ENCODE results near the gene SNX18.
A peak's percentile ranks its signal among the peaks of the same experiment; 100 is the strongest.

The SNX18 gene

DNA sequence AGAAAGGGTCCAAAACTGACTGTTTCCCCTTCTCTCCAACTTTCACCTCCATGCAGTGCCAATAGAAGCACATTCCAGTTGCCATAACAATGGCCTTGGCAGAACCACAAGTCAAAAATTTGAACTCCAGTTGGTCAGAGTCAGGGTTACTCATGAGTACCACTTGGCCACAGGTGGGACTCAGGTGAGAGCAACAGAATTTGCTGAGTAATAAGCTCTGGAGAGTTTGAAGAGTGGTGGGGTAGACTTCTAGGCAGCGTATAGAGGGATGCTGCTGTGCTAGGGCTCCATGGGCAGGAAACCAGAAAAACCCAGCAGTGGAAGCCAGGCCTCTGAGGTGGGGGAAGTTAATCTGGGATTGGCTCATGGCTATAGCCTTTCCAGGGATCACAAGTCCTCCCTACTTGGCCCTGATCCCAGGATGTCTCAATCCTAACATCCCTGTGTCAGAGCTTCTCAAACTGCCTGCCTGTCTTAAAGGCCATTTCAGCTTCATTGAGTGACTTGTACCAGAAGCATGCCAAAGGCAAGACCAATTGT lies 30.2 kb downstream of the SNX18 start:
- peaks cover 10% of the 10 kb centered on the region for H3K4me1 Mint-ChIP-seq
- no peak overlapping the region for H3K4me3 Mint-ChIP-seq

DNA sequence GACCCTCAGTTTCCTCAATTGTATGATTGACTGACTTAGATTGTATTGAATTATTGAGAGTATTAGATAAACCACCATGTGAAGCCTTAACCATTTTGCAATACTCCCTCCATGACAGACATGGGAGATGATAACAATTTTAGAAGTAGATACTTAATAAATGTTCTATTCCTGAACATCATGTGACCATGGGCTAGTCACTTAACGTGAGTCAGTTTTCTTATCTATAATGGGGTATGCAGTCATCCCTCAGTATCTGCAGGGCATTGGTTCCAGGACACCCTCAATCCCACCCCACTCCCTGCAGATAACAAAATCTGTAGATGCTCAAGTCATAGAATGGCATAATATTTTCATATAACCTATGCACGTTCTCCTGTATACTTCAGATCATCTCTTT lies 31.0 kb downstream of the SNX18 start:
- Mint-ChIP-seq H3K27ac (no peak overlapping the region), H3K27me3 (ENCODE audit: low read depth, poor library complexity) (peaks cover 4% of the 10 kb centered on the region), H3K4me3 (no peak overlapping the region), H3K36me3 (ENCODE audit: low read depth) (peaks cover 13% of the 10 kb centered on the region), H3K4me1 (peaks cover 11% of the 10 kb centered on the region), H3K9me3 (no peaks in the 10 kb centered on the region)
- no peak for DNase-seq
- TF ChIP-seq, protein P1, sequence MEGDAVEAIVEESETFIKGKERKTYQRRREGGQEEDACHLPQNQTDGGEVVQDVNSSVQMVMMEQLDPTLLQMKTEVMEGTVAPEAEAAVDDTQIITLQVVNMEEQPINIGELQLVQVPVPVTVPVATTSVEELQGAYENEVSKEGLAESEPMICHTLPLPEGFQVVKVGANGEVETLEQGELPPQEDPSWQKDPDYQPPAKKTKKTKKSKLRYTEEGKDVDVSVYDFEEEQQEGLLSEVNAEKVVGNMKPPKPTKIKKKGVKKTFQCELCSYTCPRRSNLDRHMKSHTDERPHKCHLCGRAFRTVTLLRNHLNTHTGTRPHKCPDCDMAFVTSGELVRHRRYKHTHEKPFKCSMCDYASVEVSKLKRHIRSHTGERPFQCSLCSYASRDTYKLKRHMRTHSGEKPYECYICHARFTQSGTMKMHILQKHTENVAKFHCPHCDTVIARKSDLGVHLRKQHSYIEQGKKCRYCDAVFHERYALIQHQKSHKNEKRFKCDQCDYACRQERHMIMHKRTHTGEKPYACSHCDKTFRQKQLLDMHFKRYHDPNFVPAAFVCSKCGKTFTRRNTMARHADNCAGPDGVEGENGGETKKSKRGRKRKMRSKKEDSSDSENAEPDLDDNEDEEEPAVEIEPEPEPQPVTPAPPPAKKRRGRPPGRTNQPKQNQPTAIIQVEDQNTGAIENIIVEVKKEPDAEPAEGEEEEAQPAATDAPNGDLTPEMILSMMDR (IDR thresholded peaks at IDR 0.05): no peak

More for the DNA sequence above, 30.2 kb downstream of the SNX18 start:
- Mint-ChIP-seq H3K9me3 (no peaks in the 10 kb centered on the region), H3K27ac (no peak overlapping the region), H3K36me3 (ENCODE audit: low read depth) (peaks cover 18% of the 10 kb centered on the region), H3K27me3 (ENCODE audit: low read depth, poor library complexity) (peaks cover 4% of the 10 kb centered on the region)
- TF ChIP-seq, protein P1 (IDR thresholded peaks at IDR 0.05): no peak
- no peak for DNase-seq

DNA sequence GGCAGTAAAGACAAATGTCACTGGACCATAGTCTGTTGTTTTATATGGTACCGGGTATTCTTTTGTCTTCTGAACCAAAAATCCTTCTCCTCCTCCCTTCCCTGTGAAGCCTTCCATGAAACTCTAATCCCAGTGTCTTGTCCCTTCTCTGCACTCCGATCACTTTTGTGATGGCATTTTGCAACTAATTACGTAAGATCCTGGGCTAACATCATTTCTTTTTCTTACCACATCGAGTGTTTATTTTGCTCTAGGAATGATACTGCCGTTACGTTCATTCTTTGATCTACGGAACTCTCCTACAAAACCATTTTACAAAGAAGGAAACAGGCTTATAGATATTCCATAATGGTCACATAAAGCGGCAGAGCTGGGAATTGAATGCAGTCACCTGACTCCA lies 33.7 kb downstream of the SNX18 start:
- Mint-ChIP-seq H3K27me3 (ENCODE audit: low read depth, poor library complexity) (peaks cover 4% of the 10 kb centered on the region), H3K36me3 (ENCODE audit: low read depth) (peaks cover 6% of the 10 kb centered on the region), H3K4me1 (peaks cover 22% of the 10 kb centered on the region), H3K27ac (no peak overlapping the region), H3K4me3 (no peak overlapping the region), H3K9me3 (no peaks in the 10 kb centered on the region)
- no peak for DNase-seq
- TF ChIP-seq, protein P1 (IDR thresholded peaks at IDR 0.05): no peak

DNA sequence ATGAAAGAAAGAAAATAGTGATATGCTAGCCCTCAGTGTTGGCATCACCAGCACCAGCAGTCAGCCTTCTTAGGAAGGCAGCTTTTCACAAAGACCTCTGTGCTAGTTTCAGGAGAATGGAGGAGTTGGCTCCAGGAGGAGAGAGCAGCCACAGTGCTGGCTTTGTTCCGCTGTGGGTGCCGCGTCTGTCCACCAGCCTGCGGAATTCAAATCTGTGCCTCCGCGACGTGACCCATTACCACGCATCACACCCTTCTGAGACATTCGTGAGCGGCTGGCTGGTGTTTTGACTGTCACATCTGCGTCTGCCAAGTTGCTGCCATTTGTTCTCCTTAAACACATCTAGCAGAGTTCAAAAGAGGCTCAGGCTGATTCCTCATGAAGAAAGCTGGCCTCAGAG lies 34.4 kb downstream of the SNX18 start:
- Mint-ChIP-seq H3K27ac (peak overlapping the region; percentile 68), H3K27me3 (ENCODE audit: low read depth, poor library complexity) (peaks cover 4% of the 10 kb centered on the region), H3K9me3 (no peaks in the 10 kb centered on the region), H3K4me3 (no peak overlapping the region), H3K4me1 (peaks cover 24% of the 10 kb centered on the region), H3K36me3 (ENCODE audit: low read depth) (peaks cover 6% of the 10 kb centered on the region)
- no peak for DNase-seq
- TF ChIP-seq, protein P1 (IDR thresholded peaks at IDR 0.05): no peak

DNA sequence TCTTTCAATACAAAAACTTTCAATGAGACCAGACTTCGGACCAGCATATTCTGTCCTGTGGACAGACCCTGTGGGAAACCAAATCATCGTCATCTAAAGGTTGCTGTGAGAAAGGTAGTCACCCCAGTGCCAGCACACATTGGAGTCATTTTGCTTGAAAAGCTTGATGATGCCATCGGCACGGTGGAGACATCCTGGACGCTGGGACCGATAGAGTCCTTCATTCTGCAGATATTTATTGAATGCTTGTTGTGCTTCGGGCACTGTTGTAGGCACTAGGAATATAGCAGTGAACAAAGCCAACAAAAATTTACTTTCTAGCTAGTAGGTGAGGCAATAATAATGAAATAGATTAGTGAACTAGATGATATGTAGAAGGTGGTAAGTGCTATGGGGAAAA lies 34.9 kb downstream of the SNX18 start:
- H3K4me3 Mint-ChIP-seq: no peak overlapping the region
- DNase-seq: no peak
- H3K27me3 Mint-ChIP-seq (ENCODE audit: low read depth, poor library complexity): peaks cover 4% of the 10 kb centered on the region
- H3K4me1 Mint-ChIP-seq: peaks cover 24% of the 10 kb centered on the region
- TF ChIP-seq, protein P1 (IDR thresholded peaks at IDR 0.05): no peak
- no peaks in the 10 kb centered on the region for H3K9me3 Mint-ChIP-seq
- H3K36me3 Mint-ChIP-seq (ENCODE audit: low read depth): peaks cover 6% of the 10 kb centered on the region
- H3K27ac Mint-ChIP-seq: no peak overlapping the region

DNA sequence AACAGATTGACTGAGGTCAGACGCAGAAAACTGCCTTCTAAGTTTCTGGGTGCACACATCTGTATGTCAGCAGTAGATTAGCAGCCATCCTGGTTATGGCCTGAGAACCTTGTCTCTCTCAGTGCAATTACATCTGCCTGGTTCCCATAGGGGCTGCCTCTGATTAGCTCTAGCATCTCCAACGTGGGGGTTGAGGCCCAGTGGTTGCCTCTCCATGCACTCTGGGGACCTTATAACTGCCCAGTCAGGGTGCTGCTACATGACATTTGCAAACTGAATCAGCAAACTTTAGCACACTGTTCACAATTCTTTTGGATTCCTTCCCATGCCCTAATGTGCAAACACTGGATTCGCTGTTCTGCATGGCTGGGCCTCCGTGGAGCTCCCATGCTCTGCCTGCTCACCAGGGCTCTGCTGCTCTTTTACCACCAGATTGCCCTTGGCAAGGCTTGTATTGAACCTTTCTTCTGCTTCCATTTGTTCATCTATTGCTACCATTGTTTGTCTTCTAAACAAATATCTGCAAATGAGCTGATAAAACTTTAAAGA lies 36.2 kb downstream of the SNX18 start:
- DNase-seq: no peak
- TF ChIP-seq, protein P1 (IDR thresholded peaks at IDR 0.05): no peak
- peaks cover 4% of the 10 kb centered on the region for H3K27me3 Mint-ChIP-seq (ENCODE audit: low read depth, poor library complexity)
- H3K4me3 Mint-ChIP-seq: no peak overlapping the region
- no peaks in the 10 kb centered on the region for H3K9me3 Mint-ChIP-seq
- H3K4me1 Mint-ChIP-seq: peaks cover 24% of the 10 kb centered on the region
- no peak overlapping the region for H3K27ac Mint-ChIP-seq
- peaks cover 6% of the 10 kb centered on the region for H3K36me3 Mint-ChIP-seq (ENCODE audit: low read depth)

All from nephron progenitor cell (in vitro differentiated cells).